ENCODE results near the gene TIMP2. TPM values are rescaled to one million over a fixed set of nuclear protein-coding genes. Genes with fewer than 3 reads are reported as not detected.

TIMP2 gene
- total RNA-seq, 2 experiments from 2014 or later, result 0.54 TPM; not detected in 1

DNA sequence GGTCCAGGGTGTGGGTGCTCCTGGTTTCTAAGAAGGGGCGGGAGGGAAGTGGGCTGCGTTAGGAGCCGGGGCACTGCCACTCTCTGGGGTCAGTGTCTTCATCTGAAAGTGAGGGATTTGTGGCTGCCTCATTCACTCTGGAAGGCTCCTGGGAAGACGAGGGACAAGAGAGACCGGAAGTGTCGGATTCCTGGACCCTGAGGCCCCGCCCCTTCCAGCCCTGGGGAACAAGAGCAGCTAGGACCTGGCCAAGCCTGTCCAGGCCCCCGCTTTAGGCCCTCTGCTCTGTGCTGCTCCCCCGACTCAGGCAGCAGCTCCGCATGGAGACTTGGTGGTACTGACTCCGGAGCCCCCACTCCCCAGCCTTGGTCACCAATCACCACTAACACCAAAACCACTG is 48.0 kb upstream of the TIMP2 start:
- Histone ChIP-seq H3K4me2 (ENCODE audit: low read length) (no peak overlapping the region), H3K4me3 (ENCODE audit: low read depth, low read length, poor library complexity, severe bottlenecking) (no peak overlapping the region), H3K79me2 (ENCODE audit: insufficient read depth, low read depth, low read length) (no peaks in the 10 kb centered on the region), H3K4me1 (ENCODE audit: insufficient read depth, low read length, poor library complexity, severe bottlenecking) (peaks cover 10% of the 10 kb centered on the region), H2AFZ (ENCODE audit: low read length) (no peak overlapping the region), H3K9me3 (ENCODE audit: low read length) (no peaks in the 10 kb centered on the region), H3K9me2 (ENCODE audit: insufficient read depth, low read length) (no peaks in the 10 kb centered on the region), H4K20me1 (ENCODE audit: insufficient read depth, low read length) (no peaks in the 10 kb centered on the region), H3K36me3 (ENCODE audit: insufficient read depth, low read length) (no peaks in the 10 kb centered on the region), H3K27ac (ENCODE audit: low read depth, low read length, poor library complexity, severe bottlenecking) (no peak overlapping the region)
- intact Hi-C loops (cut with micrococcal nuclease; ENCODE audit: unreplicated experiment), result no loop called here
- TF ChIP-seq EZH2phosphoT487 (IDR thresholded peaks at IDR 0.05; ENCODE audit: borderline replicate concordance, low read depth, low read length), result no peak
- TF ChIP-seq, protein P1, sequence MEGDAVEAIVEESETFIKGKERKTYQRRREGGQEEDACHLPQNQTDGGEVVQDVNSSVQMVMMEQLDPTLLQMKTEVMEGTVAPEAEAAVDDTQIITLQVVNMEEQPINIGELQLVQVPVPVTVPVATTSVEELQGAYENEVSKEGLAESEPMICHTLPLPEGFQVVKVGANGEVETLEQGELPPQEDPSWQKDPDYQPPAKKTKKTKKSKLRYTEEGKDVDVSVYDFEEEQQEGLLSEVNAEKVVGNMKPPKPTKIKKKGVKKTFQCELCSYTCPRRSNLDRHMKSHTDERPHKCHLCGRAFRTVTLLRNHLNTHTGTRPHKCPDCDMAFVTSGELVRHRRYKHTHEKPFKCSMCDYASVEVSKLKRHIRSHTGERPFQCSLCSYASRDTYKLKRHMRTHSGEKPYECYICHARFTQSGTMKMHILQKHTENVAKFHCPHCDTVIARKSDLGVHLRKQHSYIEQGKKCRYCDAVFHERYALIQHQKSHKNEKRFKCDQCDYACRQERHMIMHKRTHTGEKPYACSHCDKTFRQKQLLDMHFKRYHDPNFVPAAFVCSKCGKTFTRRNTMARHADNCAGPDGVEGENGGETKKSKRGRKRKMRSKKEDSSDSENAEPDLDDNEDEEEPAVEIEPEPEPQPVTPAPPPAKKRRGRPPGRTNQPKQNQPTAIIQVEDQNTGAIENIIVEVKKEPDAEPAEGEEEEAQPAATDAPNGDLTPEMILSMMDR (conservative IDR thresholded peaks at IDR 0.05; ENCODE audit: low read length), result no peak
- DNase-seq (ENCODE audit: low spot score), result no peak
- no TSS peak for BruUV-seq (replicated peaks)
- CTCF ChIA-PET (ENCODE audit: unreplicated experiment), result no interaction called here
- POLR2A ChIA-PET, result no interaction called here

DNA sequence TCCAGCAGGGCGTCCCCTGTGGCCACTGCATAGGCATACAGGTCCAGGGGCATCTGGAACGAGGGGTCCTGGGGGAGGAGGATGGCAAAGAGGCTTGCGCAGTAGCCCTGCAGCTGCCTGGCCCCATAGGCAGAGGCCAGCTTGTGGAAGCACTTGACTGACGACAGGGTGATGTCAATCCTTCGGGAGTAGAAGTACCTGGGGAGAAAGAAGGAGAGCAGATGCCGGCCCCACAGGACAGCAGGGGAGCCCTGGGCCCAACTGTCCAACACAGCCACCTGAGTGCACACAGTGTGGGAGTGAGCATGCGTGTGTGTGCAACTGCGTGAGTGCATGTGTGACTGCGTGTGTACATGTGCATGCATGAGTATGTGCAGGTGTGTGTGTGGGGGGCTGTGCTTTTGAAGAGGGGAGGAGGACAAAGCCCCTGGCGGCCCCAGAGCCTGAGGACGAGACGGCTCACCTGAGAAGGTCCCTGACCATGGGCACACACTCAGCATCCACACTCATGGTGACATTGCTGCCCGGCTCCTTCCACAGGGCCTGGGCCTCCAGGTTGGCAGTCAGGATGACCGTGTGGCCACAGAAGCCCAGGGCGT is 47.4 kb upstream of the TIMP2 start:
- Histone ChIP-seq H4K20me1 (ENCODE audit: insufficient read depth, low read length) (no peaks in the 10 kb centered on the region), H2AFZ (ENCODE audit: low read length) (no peak overlapping the region), H3K9me2 (ENCODE audit: insufficient read depth, low read length) (no peaks in the 10 kb centered on the region), H3K79me2 (ENCODE audit: insufficient read depth, low read depth, low read length) (no peaks in the 10 kb centered on the region), H3K4me3 (ENCODE audit: low read depth, low read length, poor library complexity, severe bottlenecking) (no peak overlapping the region), H3K4me2 (ENCODE audit: low read length) (no peak overlapping the region), H3K9me3 (ENCODE audit: low read length) (no peaks in the 10 kb centered on the region), H3K4me1 (ENCODE audit: insufficient read depth, low read length, poor library complexity, severe bottlenecking) (peaks cover 10% of the 10 kb centered on the region), H3K36me3 (ENCODE audit: insufficient read depth, low read length) (no peaks in the 10 kb centered on the region), H3K27ac (ENCODE audit: low read depth, low read length, poor library complexity, severe bottlenecking) (no peak overlapping the region)
- no peak for DNase-seq (ENCODE audit: low spot score)
- CTCF ChIA-PET (ENCODE audit: unreplicated experiment), result no interaction called here
- no TSS peak for BruUV-seq (replicated peaks)
- intact Hi-C loops (cut with micrococcal nuclease; ENCODE audit: unreplicated experiment), result no loop called here
- POLR2A ChIA-PET, result no interaction called here
- TF ChIP-seq, protein P1 (conservative IDR thresholded peaks at IDR 0.05; ENCODE audit: low read length), result no peak
- no peak for TF ChIP-seq EZH2phosphoT487 (IDR thresholded peaks at IDR 0.05; ENCODE audit: borderline replicate concordance, low read depth, low read length)

DNA sequence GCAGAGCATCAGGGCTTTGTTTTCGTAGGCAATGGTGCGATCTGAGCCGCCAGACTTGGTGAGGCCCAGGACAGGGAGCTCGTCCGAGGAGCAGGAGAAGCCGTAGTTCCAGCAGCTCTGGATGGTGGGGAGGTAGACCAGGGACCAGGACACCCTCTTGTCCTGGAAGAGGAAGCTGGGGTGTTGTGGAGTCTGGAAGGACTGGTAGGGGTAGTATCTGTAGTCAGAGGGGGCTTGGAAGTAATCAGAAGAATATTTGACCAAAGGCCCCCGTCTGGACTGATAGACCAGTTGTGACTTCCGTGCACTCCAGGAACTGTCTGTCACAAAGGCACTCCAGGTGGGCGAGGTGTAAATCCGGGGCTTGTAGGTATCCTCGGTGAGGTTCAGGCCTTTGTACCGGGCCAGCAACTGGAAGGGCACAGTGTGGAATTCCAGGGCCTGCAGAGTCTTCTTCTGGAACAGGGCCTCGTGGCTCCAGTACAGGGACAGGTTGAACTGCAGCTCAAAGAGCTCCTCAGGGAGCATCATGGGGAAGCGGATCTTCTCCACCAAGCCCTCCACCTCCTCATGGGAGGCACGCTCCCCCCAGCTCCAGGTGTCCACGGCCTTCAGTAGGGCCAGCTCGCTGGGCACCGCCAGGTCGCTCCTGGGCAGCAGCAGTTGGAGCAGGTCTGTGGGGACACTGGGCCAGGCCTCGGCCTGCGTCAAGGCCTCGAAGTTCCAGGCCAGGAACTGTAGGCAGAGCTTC is 46.7 kb upstream of the TIMP2 start:
- H3K9me2 ChIP-seq (ENCODE audit: insufficient read depth, low read length), result no peaks in the 10 kb centered on the region
- CTCF ChIA-PET (ENCODE audit: unreplicated experiment), result interaction anchor here (0.6 to 1.5 kb wide), 5 partner anchors 19 to 1660 kb away, joined by 3 to 5 read pairs (median 3); no protein-coding TSS in a partner anchor
- no peak overlapping the region for H3K27ac ChIP-seq (ENCODE audit: low read depth, low read length, poor library complexity, severe bottlenecking)
- BruUV-seq (replicated peaks), result no TSS peak
- DNase-seq (ENCODE audit: low spot score), result no peak
- no peaks in the 10 kb centered on the region for H4K20me1 ChIP-seq (ENCODE audit: insufficient read depth, low read length)
- no peaks in the 10 kb centered on the region for H3K9me3 ChIP-seq (ENCODE audit: low read length)
- no peaks in the 10 kb centered on the region for H3K36me3 ChIP-seq (ENCODE audit: insufficient read depth, low read length)
- intact Hi-C loops (cut with micrococcal nuclease; ENCODE audit: unreplicated experiment), result loop anchor here (1.0 kb wide), 2 partner anchors 107 to 475 kb away; no protein-coding TSS in a partner anchor
- no peak overlapping the region for H3K4me3 ChIP-seq (ENCODE audit: low read depth, low read length, poor library complexity, severe bottlenecking)
- TF ChIP-seq, protein P1 (conservative IDR thresholded peaks at IDR 0.05; ENCODE audit: low read length), result no peak
- TF ChIP-seq EZH2phosphoT487 (IDR thresholded peaks at IDR 0.05; ENCODE audit: borderline replicate concordance, low read depth, low read length), result no peak
- no peaks in the 10 kb centered on the region for H3K79me2 ChIP-seq (ENCODE audit: insufficient read depth, low read depth, low read length)
- H3K4me2 ChIP-seq (ENCODE audit: low read length), result no peak overlapping the region
- H3K4me1 ChIP-seq (ENCODE audit: insufficient read depth, low read length, poor library complexity, severe bottlenecking), result peaks cover 10% of the 10 kb centered on the region
- no peak overlapping the region for H2AFZ ChIP-seq (ENCODE audit: low read length)
- POLR2A ChIA-PET, result no interaction called here

Measured in OCI-LY7 (cell line).